CD4-positive, alpha-beta T cell treated with Interferon gamma for 1 hour (primary cell): ENCODE data around the gene CISD3.

Experiments
- DNase-seq: peaks from one replicate; pipeline ENCODE4 v3.0.0-alpha.2; 2020

Gene CISD3

DNA sequence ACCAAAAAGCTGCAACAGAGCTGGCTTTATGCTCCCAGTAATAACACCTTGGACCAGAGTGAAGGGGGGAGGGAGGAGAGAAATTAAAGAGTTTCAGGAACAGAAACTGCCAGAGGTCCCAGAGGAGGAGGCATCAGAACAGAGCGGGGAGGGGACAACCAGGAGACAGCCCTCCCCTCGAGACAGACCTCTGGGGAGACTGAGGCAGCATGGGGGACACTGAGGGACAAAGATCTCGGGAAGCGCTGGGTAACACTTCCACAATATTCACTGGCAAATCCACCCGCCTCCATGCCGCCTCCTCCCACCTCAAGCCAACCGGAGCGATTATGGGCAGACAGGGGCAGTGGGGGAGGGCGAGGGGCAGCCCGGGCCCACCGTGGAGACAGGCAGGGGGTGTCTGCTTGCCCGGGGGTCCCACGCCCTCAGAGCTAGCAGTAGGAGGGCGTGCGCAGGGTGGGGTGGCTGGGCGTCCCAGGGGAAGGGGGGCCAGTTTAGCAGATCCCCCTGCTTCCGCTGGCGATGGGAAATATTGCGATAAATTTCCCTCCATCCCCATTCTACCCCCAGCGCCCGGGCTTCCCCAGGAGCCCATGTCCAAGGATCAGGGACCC lies 16.8 kb downstream of the CISD3 start:
- DNase-seq = no peak

DNA sequence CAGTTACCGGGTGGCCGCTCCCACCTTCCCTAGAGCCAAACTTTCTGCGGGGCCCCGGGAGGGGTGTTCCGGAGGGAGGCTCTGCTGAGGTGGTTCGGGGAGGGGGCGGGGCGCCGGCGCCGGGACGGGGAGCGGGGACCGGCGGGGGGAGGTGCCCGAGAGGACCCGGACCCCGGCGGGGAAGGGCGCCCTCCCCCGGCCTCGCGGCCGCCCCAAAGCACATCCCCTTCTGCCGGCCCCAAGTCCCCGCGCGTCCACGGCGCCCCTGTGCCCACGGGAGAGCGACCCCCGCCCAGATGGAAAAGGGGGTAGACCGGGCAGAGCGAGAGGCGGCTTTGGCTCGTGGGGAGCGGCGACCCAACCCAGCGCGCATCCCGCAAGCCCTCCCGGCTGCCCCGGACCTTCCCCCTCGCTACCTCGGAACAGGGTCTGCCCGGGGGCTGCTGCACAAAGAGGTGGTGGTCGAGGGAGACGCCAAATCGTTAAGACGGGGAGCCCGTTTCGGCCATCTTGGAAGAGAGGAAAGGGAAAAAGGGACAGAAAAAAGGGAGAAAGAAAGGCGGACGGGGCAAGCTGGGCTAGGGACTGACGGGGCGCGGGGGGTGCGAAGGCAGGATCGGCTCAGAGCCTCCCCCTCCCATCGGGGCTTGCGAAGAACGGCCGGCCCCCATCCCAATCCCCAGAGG lies 17.5 kb downstream of the CISD3 start:
- no peak for DNase-seq

- no peak for DNase-seq
Measured at GRCh38 chr17:38748149-38748891, 18.2 kb downstream of the CISD3 start, which contains the start of gene PCGF2. TSS of gene PCGF2 (minus strand) at chr17:38748336. CDS start at chr17:38740402, 7,934 bp downstream.

- DNase-seq = no peak
Measured at GRCh38 chr17:38748892-38749222, 18.7 kb downstream of the CISD3 start.

GRCh38 chr17:38749223-38750043 lies 19.3 kb downstream of the CISD3 start:
- no peak for DNase-seq

DNA sequence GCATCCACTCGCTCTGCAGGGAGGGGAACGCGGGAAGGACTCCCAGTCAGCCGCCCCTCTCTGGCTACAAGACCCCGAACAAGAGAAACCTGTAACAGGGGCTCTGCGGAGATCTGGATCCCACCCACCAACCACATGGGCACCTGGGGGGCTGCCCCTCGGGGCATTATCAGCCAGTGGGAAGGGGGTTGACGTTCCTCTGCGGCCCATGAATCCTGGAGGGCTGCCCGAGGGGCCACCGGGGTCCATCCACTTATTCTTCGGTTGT lies 19.8 kb downstream of the CISD3 start:
- DNase-seq = no peak

- DNase-seq = no peak
Measured at GRCh38 chr17:38750312-38751121, 20.4 kb downstream of the CISD3 start.

DNA sequence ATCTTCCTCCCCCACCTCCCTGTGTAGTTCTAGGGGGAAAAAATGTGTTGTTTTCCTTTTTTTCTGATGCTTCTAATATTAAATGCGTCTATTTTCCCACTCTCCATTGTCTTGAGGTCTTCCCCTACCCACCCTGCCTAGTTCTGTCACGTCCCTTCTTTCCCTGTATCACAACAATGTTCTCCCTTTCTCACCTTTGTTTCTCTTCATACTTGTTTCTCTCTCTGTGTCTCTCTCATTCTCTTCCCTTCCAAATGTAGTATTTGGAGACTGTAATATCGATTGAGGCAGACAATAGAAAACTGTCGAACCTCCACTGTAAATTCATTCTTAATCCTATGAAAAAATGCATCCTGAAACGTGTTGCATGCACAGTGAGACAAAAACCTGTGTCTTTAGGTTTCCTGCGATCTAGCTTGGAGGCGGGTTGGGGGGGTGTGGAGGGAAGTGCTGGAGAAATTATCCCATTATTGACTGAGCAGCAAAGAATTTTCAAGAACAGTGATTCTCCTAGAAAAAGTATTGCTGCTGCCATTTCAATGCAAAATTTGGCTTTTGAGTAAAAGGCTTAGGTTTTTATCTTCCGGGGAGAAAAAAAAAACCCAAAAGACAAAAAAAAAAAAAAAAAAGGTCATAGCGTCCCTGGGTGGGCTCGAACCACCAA lies 21.1 kb downstream of the CISD3 start:
- no peak for DNase-seq

GRCh38 chr17:38751808-38752307 lies 21.7 kb downstream of the CISD3 start:
- peak; percentile 81 for DNase-seq

DNA sequence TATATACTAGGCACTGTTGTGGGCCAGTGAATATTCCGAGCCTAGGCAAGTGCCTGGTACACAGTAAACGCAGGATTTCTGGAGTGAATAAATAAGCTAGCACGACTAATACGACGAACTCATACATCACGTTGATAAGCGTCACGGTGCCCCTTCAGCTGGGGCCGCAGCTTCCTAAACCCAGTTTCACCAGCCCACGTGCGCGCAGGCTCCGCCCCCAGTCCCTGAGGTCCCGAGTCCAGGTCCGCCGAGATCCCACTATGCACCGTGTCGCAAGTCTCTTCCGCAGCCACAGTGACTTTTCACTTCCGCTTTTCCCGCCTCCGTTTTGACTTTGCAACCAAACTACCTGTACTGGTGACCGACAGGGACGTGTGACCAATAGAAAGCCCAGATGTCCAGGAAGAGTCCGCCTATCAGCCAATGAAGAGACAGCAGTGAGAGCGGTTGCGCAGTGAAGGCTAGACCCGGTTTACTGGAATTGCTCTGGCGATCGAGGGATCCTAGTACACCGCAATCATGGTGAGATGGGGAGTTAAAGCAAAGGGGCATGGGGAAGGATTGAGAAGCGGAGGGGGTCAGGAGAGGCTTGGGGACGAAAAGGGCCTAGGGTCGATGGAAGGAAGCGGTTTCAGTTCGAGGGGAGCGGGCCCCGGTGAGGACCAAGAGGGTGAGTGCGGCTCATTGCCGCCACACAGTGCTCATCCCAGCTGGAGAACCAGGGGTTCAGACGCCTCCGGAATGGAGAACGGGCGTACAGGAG lies 22.3 kb downstream of the CISD3 start, which contains the start of gene PSMB3:
Gene PSMB3 (plus strand): TSS at position 434 of the 763 bp plus-strand sequence. CDS start 86 bp downstream, at position 520.
- DNase-seq = peak; percentile 99

DNA sequence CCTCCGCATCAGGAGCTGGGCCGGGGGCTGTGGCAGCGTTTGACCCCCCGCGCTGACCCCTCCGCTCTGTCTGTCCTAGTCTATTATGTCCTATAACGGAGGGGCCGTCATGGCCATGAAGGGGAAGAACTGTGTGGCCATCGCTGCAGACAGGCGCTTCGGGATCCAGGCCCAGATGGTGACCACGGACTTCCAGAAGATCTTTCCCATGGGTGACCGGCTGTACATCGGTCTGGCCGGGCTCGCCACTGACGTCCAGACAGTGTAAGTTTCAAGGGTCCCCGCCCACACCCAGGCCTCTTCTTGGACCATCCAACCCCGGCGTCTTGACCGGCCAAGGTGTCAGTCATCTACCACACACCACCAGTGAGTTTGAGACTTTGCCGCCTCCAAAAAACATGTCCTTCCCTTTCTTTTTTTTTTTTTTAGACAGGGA lies 22.9 kb downstream of the CISD3 start:
- no peak for DNase-seq

DNA sequence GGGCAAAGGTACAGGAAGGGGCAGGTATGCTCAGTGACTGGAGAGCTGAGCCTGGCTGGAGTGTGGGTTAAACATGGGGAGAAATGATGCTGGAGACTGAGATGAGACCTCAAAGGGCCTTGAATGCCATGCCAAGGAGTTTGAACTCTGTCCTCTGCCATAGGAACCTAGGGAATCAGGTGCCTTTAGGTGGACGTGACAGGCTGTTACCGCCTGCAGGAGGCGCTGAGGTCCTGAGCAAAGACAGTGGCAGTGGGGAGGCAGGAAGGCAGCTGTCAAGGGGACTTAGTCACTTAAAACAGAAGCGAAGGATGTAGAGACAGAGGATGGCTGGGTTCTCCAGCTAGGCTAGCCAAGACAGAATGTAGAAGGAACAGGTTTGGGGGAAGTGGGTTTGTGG lies 31.5 kb downstream of the CISD3 start:
- peak; percentile 14 for DNase-seq

DNA sequence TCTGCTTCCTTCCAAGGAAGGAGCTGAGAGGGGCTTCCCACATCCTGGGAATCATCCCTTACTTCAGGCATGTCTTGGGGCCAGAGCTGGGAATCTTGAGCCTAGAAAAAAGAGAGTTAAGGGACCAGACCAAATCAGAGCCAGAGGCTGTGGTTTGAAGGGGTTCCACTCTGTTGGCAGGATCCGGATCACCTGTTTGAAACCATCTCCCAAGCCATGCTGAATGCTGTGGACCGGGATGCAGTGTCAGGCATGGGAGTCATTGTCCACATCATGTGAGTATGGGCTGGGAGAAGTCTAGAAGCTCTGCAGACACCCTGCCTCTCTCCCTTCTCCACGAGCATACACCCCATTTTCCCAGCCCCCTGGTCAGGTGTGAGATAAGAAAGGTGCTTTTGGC lies 32.1 kb downstream of the CISD3 start:
- no peak for DNase-seq

GRCh38 chr17:38766341-38766740 lies 36.2 kb downstream of the CISD3 start:
- DNase-seq = no peak

DNA sequence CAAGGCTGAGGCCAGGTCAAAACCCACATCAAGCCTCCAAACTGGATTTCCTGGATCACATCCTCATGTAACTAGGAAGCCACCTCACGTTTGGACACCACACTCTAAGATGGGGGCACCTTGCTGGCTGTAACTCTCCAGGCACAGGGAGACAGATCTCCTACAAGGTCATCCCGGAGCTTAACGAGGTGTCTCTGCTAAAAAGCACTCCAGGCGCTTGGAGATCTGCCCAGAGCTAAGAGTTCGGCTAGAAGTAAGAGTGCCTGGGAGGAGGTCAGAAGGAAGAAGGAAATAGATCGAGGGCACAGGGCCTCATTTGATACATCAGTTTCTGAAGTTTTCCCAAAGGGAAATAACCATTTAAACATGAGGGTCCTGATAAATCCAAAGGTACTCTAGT lies 38.3 kb downstream of the CISD3 start:
- DNase-seq = no peak

DNA sequence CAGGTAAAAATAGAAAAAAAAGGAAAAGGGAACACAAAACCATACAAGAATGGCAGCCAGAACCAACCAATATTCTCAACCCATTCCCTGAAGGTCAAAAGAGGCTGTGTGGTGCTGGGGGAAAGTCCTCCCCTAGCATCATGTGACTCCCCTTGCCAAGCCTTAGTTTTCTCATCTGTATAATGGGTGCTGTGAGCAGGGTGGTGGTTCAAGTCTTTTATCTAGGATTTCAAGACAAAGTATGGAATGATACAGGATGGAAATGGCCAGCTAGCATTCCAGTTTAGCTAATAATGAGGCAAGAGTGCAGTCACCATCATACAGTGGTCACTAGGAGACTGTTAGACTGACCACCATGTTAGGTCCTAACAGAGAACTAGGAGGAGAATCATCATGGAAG lies 43.1 kb downstream of the CISD3 start:
- DNase-seq = no peak

- no peak for DNase-seq
Measured at GRCh38 chr17:38777641-38778250, 47.6 kb downstream of the CISD3 start.

DNA sequence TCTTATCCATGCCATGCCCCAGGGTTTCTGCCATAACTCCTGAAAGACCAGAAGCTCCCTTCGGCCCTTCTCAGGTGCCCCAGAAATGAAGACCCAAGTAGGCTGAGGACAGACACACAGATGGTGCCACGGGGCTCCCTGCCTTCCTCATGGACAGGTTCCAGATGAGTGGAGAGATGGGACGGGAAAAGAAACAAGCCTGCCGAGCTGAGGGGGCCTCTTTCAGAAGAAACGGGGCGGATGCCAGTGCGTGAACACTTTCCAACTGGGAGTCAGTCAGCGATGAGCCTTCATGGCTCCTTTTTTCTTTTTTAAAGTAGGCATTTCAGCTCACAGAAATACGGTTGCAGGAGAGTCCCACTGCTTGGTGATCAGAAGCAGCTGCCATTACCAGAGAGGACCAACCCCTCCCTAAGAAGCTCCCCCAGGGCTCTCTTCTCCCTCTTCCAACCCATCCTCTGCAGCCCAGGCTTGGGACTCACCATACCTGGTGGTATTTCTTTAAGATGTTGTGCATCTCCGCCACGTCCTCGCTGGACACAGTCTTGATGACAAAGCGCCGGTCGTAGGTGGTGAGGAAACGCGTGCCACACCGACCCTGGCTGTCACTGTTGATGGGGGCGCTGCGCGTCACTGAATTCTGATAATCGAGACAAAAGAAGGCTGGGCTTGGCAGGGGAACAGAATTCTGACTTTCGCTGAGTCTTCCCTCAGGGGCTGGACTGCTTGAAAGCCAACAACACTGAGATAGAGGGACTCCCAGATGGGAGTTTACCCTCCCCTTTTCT lies 50.0 kb downstream of the CISD3 start:
- no peak for DNase-seq

DNA sequence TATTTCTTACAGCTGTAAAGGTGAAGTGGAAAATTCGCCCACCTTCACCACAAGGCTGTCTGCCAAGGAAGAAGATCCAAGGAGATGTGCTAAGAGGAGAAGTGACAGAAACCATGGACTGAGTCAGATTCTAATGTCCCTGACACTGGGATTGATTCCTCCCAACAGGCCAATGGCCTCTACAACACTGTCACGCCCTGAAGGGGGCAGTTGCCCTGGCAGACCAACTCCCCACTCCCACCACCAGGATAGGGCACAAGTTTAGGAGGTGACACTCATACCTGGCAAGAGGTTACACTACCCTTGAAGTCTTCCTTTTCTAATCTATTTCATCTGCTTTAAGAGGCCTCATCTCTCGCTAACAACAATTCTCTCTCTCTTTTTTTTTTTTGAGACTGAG lies 53.1 kb downstream of the CISD3 start:
- DNase-seq = no peak
